Measurements from ENCODE around the gene RBM4. TPM values are rescaled to one million over a fixed set of nuclear protein-coding genes. Genes with fewer than 3 reads are reported as not detected.

Gene RBM4
- total RNA-seq, 1 experiment from 2014 or later = 94.4 TPM

- Histone ChIP-seq H3K36me3 (ENCODE audit: control insufficient read depth in 1 of 2, insufficient read depth in 2 of 2, low read length in 2 of 2) (no peaks in the 10 kb centered on the region), H3K27ac (ENCODE audit: low read depth, low read length) (no peak overlapping the region), H3K27me3 (ENCODE audit: insufficient read depth, low read length) (no peaks in the 10 kb centered on the region), H3K4me2 (ENCODE audit: low read length) (no peak overlapping the region), H3K4me1 (ENCODE audit: control insufficient read depth in 1 of 2, insufficient read depth in 2 of 2, low read length in 2 of 2) (peaks cover under 1 to 1% of the 10 kb centered on the region in 2 experiments; a peak in 3 of 4 replicates), H3K9ac (ENCODE audit: low read length) (no peak overlapping the region), H3K79me2 (ENCODE audit: insufficient read depth, low read length) (no peaks in the 10 kb centered on the region), H3K4me3 (replicated peaks in 1 of 2; ENCODE audit: low read depth in 1 of 2, low read length in 2 of 2) (no peak overlapping the region), H4K20me1 (ENCODE audit: insufficient read depth) (no peaks in the 10 kb centered on the region), H3K9me3 (ENCODE audit: control insufficient read depth in 1 of 2, insufficient read depth in 1 of 2, low read depth in 1 of 2, low read length in 2 of 2) (no peaks in the 10 kb centered on the region), H3K9me2 (ENCODE audit: insufficient read depth) (no peaks in the 10 kb centered on the region), H2AFZ (ENCODE audit: low read depth, low read length, poor library complexity, severe bottlenecking) (no peak overlapping the region)
- TF ChIP-seq SRF (IDR thresholded peaks at IDR 0.05; ENCODE audit: low read depth) (no peak), SP1 (IDR thresholded peaks at IDR 0.05; ENCODE audit: low read depth) (no peak), TCF7L2 (IDR thresholded peaks at IDR 0.05; ENCODE audit: borderline replicate concordance, extremely low read depth, insufficient read depth, insufficient read length) (no peak), EGR1 (IDR thresholded peaks at IDR 0.05; ENCODE audit: low read depth) (no peak)
- intact Hi-C loops (cut with micrococcal nuclease) = no loop called here
- no TSS peak for BruUV-seq (replicated peaks)
- ChIA-PET CTCF (interaction anchor here (1.6 kb wide), 1 partner anchor 152 kb away, joined by 3 read pairs; no protein-coding TSS in a partner anchor), POLR2A (interaction anchor here (0.6 kb wide), 1 partner anchor 139 kb away, joined by 3 read pairs; no protein-coding TSS in a partner anchor), RAD21 (ENCODE audit: low non-redundant PET in 1 of 2, low total read pairs in 2 of 2, uncharacterized antibody in 2 of 2, unreplicated experiment in 2 of 2) (no interaction called here)
- DNase-seq (ENCODE audit: low read depth, low spot score) (no peak), ATAC-seq (no peak)
Measured at GRCh38 chr11:66689661-66690590, 51.4 kb downstream of the RBM4 start.

DNA sequence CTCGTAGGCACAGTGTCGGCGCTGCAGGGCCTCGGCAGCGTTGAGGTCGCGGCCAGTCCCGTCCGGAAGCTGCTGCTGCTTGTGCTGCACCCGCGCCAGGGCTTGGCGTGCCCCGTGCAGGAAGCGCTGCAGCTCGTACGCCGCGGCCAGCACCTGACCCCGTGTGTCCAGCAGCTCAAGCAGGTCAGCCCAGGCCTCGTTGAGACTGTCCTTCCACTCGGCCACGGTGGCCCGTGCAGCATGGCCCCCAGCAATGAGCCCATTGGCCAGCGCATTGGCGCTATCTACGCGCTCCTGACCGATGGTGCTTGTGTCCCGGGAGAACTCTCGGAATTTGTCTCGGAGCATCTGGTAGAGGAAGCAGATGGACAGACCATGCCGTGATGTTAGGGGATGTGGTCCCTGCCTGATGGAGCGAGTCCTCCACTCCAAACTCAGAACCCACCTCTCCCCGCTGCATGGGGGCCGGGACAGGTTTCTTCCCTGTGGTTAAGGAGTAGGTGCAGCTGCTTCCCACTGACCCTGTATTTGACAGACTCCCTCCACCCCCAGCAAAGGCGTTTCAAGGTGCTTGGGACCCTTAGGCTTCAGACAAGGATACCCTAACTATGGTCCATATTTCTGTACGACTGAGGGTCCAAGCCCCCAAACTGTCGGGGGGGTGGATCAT is 52.9 kb downstream of the RBM4 start:
- ChIA-PET POLR2A (no interaction called here), CTCF (interaction anchor here (1.1 kb wide), 1 partner anchor 284 kb away, joined by 3 read pairs; the partner anchor contains the start of gene C11orf86), RAD21 (ENCODE audit: low non-redundant PET in 1 of 2, low total read pairs in 2 of 2, uncharacterized antibody in 2 of 2, unreplicated experiment in 2 of 2) (no interaction called here)
- DNase-seq (ENCODE audit: low read depth, low spot score) (no peak), ATAC-seq (no peak)
- no peaks in the 10 kb centered on the region for H3K27me3 ChIP-seq (ENCODE audit: insufficient read depth, low read length)
- H3K4me2 ChIP-seq (ENCODE audit: low read length) = no peak overlapping the region
- H4K20me1 ChIP-seq (ENCODE audit: insufficient read depth) = no peaks in the 10 kb centered on the region
- peaks cover 2 to 5% of the 10 kb centered on the region in 2 experiments; a peak in 3 of 4 replicates for H3K4me1 ChIP-seq (ENCODE audit: control insufficient read depth in 1 of 2, insufficient read depth in 2 of 2, low read length in 2 of 2)
- no peak overlapping the region for H3K9ac ChIP-seq (ENCODE audit: low read length)
- no peaks in the 10 kb centered on the region for H3K9me3 ChIP-seq (ENCODE audit: control insufficient read depth in 1 of 2, insufficient read depth in 1 of 2, low read depth in 1 of 2, low read length in 2 of 2)
- no peaks in the 10 kb centered on the region for H3K36me3 ChIP-seq (ENCODE audit: control insufficient read depth in 1 of 2, insufficient read depth in 2 of 2, low read length in 2 of 2)
- H3K27ac ChIP-seq (ENCODE audit: low read depth, low read length) = no peak overlapping the region
- H2AFZ ChIP-seq (ENCODE audit: low read depth, low read length, poor library complexity, severe bottlenecking) = no peak overlapping the region
- no peaks in the 10 kb centered on the region for H3K9me2 ChIP-seq (ENCODE audit: insufficient read depth)
- intact Hi-C loops (cut with micrococcal nuclease) = no loop called here
- H3K79me2 ChIP-seq (ENCODE audit: insufficient read depth, low read length) = no peaks in the 10 kb centered on the region
- H3K4me3 ChIP-seq (replicated peaks in 1 of 2; ENCODE audit: low read depth in 1 of 2, low read length in 2 of 2) = no peak overlapping the region
- BruUV-seq (replicated peaks) = no TSS peak
- TF ChIP-seq FOSL1 (IDR thresholded peaks at IDR 0.05; ENCODE audit: low read depth) (no peak), TCF7L2 (IDR thresholded peaks at IDR 0.05; ENCODE audit: borderline replicate concordance, extremely low read depth, insufficient read depth, insufficient read length) (no peak), POLR2A (IDR thresholded peaks at IDR 0.05; ENCODE audit: borderline replicate concordance, extremely low read depth, insufficient read depth, insufficient read length) (no peak), JUND (IDR thresholded peaks at IDR 0.05) (no peak), ZBTB33 (IDR thresholded peaks at IDR 0.05; ENCODE audit: extremely low read depth, insufficient replicate concordance, low read length) (no peak), POLR2AphosphoS5 (IDR thresholded peaks at IDR 0.05; ENCODE audit: low read depth, low read length) (no peak), EGR1 (IDR thresholded peaks at IDR 0.05; ENCODE audit: low read depth) (no peak), ELF1 (IDR thresholded peaks at IDR 0.05; ENCODE audit: borderline replicate concordance, low read depth) (no peak), RAD21 (IDR thresholded peaks at IDR 0.05; ENCODE audit: low read depth) (no peak), SP1 (IDR thresholded peaks at IDR 0.05; ENCODE audit: low read depth) (no peak), ZFX (IDR thresholded peaks at IDR 0.05) (no peak)
- TF ChIP-seq, protein P1, sequence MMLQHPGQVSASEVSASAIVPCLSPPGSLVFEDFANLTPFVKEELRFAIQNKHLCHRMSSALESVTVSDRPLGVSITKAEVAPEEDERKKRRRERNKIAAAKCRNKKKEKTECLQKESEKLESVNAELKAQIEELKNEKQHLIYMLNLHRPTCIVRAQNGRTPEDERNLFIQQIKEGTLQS (IDR thresholded peaks at IDR 0.05) = no peak
- TF ChIP-seq, protein P2, sequence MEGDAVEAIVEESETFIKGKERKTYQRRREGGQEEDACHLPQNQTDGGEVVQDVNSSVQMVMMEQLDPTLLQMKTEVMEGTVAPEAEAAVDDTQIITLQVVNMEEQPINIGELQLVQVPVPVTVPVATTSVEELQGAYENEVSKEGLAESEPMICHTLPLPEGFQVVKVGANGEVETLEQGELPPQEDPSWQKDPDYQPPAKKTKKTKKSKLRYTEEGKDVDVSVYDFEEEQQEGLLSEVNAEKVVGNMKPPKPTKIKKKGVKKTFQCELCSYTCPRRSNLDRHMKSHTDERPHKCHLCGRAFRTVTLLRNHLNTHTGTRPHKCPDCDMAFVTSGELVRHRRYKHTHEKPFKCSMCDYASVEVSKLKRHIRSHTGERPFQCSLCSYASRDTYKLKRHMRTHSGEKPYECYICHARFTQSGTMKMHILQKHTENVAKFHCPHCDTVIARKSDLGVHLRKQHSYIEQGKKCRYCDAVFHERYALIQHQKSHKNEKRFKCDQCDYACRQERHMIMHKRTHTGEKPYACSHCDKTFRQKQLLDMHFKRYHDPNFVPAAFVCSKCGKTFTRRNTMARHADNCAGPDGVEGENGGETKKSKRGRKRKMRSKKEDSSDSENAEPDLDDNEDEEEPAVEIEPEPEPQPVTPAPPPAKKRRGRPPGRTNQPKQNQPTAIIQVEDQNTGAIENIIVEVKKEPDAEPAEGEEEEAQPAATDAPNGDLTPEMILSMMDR (IDR thresholded peaks at IDR 0.05 in 2 of 3, conservative IDR thresholded peaks at IDR 0.05 in 1 of 3; ENCODE audit: borderline replicate concordance in 1 of 3, insufficient read depth in 1 of 3, low read depth in 2 of 3, low read length in 2 of 3) = no peak
